ENCODE results near the gene NECAP2. TPM values are rescaled to one million over a fixed set of nuclear protein-coding genes. Genes with fewer than 3 reads are reported as not detected.
A peak's percentile ranks its signal among the peaks of the same experiment; 100 is the strongest.
"Not testable (repeated sequence)": the region's sequence is repeated elsewhere in the genome, so short reads cannot be mapped to it uniquely, and the experiment has no call there.

NECAP2 gene
- total RNA-seq, 1 donor from 2014 or later = 121 TPM

DNA sequence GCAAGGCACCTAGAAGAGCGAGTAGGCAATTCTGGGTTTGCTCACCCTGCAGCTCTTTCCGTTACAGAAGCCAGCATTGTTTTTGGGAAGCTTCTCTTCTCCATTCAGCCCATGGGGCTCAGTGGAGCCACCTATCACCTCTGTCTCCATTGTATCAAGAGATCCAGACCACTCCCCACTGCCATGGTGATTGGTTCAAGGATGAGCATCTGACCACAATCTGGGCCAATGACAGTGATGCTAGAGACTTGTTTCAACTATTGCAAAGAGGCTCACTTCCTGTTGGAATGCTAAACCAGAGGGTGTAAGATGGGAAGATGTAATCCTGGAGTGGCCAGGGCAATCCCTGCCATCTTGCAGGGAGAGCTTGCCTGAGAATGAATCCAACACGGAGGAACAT, 9.9 kb upstream of the NECAP2 start:
- no peak for DNase-seq (ENCODE audit: low read depth)

DNA sequence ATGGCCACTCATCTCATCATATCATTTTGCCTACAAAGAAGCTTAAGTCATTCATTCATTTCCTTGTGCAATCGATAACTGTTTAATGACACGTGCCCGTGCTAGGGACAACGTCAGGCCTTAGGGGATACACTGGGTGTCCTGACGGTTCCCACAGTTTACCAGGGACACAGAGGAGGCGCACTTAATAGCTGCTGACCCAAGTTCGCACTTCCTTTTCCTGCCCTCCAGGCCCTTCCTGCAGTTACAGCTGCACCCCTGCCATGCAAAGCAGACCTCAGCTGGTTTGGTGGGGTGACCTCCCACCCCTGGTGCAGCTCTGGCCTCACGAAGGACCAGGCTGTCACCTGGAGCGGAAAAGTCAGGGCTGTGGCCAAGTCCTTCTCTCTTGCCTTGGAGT, 7.5 kb upstream of the NECAP2 start:
- DNase-seq (ENCODE audit: low read depth) = no peak

DNA sequence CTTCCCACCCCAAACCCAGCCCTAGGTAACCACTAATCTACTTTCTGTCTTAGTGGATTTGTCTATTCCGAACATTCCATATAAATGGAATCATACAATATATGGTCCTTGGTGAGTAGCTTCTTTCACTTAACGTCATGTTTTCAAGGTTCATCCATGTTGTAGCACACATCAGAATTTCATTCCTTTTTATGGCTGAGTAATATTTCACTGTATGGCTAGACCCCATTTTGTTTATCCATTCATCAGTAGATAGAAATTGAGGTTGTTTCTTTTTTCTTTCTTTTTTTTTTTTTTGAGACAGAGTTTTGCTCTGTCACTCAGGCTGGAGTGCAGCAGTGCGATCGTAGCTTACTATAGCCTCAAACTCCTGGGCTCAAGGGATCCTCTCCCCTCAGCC, 6.5 kb upstream of the NECAP2 start:
- DNase-seq (ENCODE audit: low read depth) = no peak

DNA sequence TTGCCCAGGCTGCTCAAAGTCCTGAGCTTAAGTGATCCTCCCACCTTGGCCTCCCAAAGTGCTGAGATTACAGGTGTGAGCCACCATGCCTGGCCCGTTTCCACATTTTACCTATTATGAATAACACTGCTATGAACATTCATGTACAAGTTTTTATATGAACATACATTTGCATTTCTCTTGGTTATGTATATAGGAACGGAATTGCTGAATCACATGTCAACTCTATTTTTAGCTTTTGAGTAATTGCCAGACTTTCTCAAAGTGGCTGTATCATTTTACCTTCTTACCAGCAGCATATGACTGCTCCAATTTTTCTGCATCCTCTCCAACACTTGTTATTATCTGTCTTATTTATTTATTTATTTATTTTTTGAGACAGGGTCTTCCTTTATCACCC, 6.0 kb upstream of the NECAP2 start:
- no peak for DNase-seq (ENCODE audit: low read depth)

DNA sequence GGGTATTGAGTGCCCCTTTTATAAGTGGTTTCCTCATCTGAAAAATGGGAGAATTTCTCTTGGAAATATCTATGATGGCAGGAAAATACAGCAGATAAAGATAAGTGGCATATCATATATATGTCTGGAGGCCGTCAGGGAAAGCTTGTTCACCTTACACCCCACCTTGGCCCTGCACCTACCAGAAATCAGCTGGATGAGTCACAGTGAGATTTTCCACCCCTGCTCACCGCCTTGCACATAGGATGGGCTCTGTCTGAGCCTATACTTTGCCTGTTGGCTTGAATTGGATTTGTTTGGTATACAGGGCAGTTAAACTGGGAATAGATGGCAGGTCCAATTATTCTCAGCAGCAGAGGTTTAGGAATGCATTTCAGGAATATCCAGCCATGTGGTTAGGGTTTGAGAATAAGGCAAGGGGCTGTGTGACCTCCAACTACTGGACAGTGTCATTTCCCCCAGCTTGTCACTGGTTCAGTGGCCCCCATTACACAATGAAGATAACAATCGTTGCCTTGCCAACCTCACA, 3.5 kb upstream of the NECAP2 start, which contains the start of gene SPATA21:
Gene SPATA21 (minus strand): TSS at position 479 of the 529 bp plus-strand sequence. CDS start 6,053 bp downstream, outside the sequence.
- no peak for DNase-seq (ENCODE audit: low read depth)

DNA sequence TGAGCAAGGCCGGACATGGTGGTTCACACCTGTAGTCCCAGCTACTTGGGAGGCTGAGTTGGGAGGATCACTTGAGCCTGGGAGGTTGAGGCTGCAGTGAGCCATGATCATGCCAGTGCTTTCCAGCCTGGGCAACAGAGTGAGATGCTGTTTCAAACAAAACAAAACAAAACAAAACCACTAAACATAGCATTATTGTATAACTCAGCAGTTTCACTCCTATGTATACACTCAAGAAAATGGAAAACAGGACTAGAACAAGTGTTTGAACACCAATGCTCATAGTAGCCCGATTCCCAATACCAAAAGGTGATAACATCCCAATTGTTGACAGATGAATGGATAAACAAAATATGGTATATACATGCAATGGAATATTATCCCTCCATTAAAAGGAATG, 2.0 kb upstream of the NECAP2 start:
- no peak for DNase-seq (ENCODE audit: low read depth)

DNA sequence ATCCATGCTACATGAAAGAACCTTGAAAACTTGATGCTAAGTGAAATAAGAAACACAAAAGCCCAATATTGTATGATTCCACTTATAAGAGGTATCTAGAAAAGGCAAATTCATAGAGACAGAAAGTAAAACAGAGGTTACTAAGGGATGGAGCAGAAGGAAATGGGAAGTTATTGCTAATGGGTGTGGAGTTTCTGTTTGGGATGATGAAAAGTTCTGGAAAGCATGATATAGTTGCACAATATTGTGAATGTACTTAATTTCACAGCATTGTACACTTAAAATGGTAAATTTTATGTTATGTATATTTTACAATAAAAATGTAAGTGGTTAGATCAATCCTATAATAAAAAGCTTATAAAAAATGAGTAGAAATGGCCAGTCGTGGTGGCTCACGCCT, 1.6 kb upstream of the NECAP2 start:
- no peak for DNase-seq (ENCODE audit: low read depth)

DNA sequence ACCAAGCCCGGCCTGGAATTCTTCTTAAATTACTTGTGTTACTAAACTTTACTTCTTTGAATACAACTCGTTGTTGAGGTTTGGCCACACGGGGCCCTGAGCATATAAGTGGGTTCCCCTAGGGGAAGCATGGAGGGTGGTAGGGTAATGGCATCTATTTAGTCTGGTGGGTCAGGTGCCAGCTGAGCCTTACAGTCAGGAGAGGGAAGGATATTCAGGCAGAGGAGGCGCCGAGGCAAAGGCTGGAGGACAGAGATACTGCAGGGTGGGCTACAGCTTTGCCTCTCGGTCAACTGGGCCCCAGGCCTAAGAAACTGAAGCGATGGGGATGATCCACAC, 424 bp upstream of the NECAP2 start:
- DNase-seq (ENCODE audit: low read depth) = no peak

DNA sequence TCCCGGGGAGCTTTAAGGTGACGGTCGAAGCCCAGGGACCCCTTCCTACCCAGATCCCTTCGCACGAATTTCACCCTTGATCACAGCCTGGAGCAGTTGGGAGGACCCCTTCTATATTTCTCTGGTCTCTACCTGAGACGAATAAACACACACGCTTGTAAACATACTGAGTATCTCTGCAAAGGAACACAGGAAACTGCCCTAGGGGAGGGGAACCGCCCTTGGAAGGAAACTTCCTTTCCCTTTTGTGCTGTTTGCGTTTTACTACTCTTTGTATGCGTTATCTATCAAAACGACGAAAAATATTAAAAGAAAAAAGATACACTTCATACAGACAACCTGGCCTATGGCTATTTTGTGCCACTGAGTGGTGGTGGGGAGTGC, 750 bp downstream of the NECAP2 start:
- DNase-seq (ENCODE audit: low read depth) = peak; percentile 13

DNA sequence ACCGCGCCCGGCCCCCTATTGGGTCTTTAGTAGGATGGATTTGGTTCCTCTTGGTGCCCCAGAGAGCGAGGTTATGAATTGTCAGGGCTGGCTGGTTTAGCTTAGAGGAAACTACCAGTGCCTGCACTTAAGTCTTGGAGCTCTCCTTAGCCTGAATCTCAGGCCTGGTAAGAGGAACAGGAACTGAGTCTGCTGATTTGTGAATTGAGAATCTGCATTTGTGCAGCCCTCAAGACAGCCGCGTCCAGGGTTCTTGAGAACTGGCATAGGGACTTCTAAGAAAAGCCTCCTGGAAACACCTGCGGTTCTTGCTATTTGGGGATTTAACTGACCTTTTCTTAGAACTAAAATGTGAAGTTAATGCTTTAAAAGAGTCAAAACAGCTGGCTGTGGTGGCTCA, 1.7 kb downstream of the NECAP2 start:
- no peak for DNase-seq (ENCODE audit: low read depth)

DNA sequence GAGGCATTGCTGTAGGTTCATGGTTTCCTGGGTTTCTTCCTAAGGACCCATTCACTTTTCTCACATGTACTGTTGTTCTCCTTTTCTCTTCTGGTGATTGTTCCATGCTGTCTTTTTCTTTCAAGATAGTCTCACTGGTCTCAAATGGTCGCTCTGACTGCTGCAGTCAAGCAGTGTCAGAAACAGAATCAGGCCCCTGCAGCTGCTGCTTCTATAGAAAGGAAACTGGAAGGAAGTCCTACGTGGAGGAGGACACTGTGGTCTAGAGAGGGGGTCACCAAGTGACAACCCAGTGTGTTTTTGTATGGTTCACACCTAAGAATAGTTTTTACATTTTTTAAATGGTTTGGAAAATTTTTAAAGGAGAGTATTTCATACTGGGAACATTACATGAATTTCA, 2.4 kb downstream of the NECAP2 start:
- no peak for DNase-seq (ENCODE audit: low read depth)

DNA sequence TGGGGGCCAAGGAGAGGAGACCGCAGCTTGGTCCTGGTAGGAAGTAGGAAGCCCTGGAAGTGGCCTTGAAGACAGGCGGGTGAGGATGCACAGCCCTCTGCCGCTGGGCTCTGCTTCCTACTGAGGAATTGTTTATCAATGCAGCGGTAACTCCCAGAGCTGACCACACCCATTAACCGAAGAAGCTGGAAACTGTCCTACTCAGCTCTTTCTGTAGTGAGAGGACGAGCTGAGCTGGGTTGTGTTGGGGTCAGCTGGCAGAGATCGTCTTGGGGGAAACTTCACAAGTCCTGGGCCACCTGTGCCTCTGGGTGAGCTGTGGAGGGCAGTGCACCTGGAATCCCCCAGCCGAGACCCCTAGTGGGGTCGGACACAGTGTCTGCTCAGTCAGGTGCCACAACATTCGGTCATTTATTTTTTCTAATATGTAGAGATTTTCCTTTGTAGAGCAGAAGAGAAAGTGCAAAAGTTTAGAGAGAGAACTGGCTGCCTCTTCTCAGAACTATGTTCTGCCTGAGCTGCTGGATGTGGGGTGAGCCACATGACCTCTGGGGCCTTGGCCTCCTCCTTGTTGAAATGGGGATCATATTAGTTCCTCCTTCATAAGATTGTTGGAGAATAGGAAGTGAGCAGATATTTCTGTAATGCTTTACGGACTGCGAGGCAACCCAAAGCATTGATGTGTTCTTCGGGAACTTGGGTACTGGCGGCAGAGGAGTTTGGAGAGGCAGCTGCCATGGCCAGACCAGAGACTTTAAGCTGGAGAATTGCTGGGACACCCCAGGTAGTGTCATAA, 3.6 kb downstream of the NECAP2 start:
- no peak for DNase-seq (ENCODE audit: low read depth)

DNA sequence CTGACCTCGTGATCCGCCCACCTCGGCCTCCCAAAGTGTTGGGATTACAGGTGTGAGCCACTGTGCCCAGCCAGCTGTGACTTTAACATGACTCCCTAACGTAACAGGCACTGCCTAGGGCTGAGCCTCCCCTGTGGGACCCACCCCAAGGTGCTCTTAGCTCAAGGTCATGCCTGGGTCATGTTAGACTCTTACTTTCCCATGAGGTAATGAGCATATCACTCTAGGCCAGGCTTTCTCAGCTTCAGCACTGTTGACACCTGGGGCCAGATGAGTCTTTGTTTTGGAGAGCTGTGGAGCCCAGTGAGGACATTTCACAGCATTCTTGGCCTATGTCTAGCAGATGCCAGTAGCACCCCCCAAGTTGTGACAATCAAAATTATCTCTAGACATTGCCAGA, 4.5 kb downstream of the NECAP2 start:
- no peak for DNase-seq (ENCODE audit: low read depth)

DNA sequence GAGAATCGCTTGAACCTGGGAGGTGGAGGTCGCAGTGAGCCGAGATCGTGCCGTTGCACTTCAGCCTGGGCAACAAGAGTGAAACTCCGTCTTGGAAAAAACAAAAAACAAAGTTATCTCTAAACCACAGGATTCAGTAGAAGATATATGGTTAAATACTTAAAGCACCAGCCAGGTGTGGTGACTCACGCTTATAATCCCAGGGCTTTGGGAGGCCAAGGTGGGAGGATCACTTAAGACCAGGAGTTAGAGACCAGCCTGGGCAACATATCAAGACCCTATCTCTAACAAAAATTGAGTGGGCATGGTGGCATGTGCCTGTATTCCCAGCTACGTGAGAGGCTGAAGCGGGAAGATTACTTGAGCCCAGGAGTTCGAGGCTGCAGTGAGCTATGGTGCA, 5.6 kb downstream of the NECAP2 start:
- no peak for DNase-seq (ENCODE audit: low read depth)

DNA sequence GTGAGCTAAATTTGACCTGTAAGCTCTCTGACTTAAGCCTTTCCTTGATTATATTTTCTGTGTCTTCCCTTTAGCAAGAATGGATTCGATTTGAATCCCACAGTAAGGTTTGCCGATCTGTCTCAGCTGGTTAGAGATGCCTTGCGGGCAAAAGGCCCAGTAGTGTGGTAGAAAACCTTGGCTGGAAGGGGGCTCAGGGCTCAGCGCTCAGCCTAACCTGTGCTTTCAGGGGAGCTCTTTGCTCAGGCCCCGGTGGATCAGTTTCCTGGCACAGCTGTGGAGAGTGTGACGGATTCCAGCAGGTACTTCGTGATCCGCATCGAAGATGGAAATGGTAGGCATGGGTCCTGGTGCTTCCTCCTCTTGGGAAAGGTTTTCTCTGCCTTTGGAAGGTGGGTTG, 7.1 kb downstream of the NECAP2 start:
- DNase-seq (ENCODE audit: low read depth) = no peak

DNA sequence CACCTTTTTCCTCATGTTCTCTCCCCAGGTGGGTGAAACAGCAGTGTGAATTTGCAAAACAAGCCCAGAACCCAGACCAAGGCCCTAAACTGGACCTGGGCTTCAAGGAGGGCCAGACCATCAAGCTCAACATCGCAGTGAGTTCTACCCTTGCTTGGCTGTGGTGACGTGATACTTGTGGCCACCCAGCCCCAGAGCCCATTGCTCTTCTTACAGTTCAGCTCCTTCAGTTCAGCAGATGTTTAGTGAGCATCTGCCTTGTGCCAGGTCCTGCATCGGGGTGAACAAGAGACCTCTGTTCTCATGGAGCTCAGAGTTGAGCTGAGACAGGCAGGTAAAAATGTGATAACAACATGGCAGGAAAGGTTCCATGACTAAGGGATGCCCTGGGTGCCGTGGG, 8.5 kb downstream of the NECAP2 start:
- no peak for DNase-seq (ENCODE audit: low read depth)

DNA sequence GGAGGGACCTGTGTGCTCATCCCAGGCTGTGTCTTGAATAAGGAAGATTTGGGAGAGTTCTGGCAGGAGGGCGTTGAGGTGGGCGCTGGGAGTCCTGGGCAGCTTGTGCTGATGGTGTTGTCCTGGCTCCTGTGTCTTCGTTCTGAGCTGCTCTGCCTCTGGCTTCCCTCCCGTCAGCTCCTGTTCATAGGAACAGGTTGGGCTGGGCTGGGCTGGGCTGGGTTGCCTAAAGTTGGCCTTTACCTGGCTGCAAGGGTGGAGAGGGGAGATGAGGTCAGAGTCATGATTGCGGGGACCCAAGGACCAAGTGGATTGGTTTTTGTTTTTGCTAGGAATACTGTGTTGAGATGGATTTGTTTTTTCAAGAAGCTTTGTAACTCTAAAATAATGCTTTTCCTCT, 9.1 kb downstream of the NECAP2 start:
- DNase-seq (ENCODE audit: low read depth) = no peak

DNA sequence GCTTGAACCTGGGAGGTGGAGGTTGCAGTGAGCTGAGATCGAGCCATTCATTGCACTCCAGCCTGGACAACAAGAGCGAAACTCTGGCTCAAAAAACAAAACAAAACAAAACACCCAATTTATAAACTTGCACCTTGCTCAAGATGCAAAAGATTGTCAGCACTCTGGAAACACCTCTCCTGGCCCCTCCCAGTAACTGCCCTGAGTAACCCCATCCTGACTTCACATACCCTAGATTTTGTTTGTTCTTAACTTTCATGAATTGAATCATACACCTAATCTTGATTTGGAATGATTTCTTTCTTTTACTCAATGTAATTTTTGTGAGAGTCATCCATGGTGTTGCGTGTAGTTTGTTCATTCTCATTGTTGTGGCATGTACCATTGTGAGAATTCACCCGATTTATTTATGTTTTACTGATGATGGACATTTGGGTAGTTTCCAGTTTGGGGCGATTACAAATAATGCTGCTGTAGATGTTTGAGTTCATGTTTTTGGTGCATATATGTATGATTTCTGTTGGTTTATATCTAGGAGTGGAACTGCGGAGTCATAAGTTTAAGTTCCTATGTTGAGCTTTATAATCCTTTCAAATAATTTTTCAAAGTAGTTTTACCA, 10.4 kb downstream of the NECAP2 start:
- no peak for DNase-seq (ENCODE audit: low read depth)

DNA sequence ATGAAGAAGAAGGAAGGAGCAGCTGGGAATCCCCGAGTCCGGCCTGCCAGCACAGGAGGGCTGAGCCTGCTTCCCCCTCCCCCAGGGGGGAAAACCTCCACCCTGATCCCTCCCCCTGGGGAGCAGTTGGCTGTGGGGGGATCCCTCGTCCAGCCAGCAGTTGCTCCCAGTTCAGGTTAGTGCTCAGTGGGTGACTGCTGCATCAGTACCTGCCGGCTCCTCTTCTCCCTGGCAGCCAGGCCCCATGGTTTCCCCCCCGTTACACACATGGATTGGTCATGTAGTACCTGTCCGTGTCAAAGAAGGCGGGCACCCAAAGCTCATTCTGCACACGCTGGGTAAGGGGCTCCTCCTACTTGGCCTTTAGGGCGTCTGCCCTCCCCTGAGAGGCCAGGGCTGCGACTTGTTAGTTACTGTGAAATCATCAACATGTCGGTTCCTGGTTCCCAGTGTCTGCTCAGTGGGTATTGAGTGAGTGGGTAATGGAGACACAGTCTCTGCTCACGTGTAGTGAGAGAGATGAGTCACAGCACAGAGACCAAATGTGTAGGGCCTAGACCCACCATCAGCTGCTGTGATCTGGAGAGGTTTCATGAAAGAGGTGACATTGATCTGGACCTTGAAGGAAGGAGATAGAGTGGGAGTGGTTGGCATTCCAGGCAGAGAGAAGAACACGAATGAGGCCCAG, 11.5 kb downstream of the NECAP2 start:
- no peak for DNase-seq (ENCODE audit: low read depth)

DNA sequence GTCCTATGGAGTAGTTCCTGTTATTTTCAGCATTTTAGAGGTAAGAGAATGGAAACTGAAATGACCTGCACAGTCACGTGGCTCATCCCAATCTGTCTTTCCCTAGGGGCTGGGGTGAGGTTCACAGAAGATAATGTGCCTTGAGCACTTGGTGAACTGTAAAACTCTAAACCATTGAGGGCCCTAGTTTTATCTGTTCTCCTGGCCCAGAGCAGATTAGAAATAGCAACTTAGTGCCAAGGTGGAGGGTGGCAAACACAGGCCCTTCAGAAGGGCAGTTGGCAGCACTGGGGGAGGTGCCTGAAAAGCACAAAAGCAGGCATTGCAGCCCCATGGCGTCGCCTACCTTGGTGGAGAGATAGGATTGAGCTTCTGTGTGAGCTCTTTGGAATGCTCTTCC, 14.4 kb downstream of the NECAP2 start:
- not testable (repeated sequence) for DNase-seq (ENCODE audit: low read depth)

DNA sequence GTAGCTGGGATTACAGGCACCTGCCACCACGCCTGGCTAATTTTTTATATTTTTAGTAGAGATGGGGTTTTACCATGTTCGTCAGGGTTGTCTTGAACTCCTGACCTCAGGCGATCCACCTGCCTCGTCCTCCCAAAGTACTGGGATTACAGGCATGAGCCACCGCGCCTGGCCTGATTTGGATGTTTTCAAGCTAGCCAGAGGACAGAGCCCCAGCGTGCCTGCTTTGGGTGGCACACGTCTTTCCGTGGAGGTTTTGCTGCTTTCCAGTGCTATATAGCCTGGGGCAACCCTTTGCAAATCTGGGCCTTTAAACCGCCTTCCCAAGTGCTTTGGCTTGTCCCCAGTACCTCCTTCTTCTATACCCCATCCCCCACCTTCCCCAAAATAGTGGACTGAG, 15.6 kb downstream of the NECAP2 start:
- DNase-seq (ENCODE audit: low read depth) = not testable (repeated sequence)

DNA sequence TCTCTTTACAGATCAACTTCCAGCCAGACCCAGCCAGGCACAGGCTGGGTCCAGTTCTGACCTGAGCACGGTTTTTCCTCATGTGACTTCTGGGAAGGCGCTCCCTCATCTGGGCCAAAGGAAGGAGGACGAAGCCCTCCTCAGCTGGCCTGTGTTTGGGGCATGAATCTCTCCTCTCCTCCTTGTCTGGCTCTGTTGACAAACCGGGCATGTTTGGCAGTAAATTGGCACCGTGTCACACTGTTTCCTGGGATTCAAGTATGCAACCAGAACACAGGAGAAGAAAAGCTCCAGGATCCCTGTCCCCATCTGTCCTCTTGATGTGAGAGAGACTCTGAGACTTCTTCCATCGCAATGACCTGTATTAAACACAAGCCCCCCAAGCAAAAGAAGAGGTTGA, 18.3 kb downstream of the NECAP2 start:
- DNase-seq (ENCODE audit: low read depth) = no peak

DNA sequence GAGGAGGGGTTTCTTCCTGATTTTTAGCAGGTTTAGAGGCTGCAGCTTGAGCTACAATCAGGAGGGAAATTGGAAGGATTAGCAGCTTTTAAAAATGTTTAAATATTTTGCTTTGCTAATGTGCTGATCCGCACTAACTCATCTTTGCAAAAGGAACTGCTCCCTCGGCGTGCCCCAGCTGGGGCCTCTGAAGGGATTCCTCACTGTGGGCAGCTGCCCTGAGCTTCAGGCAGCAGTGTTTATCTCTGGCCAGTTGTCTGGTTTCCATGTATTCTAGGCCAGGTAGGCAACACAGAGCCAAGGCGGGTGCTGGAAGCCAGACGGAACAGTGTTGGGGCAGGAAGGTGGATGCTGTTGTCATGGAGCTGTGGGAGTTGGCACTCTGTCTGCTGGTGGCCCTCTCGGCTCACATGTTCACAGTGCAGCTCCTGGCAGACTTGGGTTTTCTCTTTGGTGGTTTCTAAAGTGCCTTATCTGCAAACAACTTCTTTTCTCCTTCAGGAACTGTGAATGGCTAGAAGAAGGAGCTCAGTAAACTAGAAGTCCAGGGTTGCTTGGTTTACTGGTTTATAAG, 18.9 kb downstream of the NECAP2 start:
- DNase-seq (ENCODE audit: low read depth) = no peak

Data from renal cortical epithelial cell (primary cell).